ENCODE data around the gene B4GALT7.

The B4GALT7 gene

DNA sequence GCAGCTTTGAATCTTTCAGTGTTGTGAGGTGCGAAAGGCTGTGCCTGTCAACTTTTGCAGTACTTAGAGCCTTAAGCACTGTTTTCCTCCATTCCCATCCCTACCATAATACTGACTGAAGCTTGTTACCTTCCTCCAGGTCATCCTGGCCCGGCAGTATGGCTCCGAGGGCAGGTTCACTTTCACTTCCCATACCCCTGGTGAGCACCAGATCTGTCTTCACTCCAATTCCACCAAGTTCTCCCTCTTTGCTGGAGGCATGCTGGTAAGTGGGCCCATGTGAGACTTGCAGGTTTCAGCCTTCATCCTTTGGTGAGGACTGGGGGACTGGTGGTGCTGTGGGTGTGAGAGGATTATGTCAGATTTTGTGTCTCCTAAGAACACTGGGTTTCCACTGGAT lies 6.4 kb upstream of the B4GALT7 start:
- no peak for DNase-seq (ENCODE audit: low read depth in 2 of 2)

DNA sequence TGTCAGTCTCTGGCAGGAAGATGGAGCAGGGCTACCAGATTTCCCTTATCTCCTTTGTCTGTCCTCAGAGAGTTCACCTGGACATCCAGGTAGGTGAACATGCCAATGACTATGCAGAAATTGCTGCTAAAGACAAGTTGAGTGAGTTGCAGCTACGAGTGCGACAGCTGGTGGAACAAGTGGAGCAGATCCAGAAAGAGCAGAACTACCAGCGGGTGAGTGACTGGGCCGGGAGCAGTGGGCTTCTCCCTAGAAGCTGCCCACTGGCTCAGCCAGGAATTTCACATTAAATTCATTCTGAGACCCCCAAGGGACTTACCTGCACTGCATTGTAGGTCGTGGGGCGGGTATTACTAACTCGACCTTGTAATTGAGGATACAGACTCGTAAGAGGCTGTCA lies 5.9 kb upstream of the B4GALT7 start:
- DNase-seq (ENCODE audit: low read depth in 2 of 2): no peak

DNA sequence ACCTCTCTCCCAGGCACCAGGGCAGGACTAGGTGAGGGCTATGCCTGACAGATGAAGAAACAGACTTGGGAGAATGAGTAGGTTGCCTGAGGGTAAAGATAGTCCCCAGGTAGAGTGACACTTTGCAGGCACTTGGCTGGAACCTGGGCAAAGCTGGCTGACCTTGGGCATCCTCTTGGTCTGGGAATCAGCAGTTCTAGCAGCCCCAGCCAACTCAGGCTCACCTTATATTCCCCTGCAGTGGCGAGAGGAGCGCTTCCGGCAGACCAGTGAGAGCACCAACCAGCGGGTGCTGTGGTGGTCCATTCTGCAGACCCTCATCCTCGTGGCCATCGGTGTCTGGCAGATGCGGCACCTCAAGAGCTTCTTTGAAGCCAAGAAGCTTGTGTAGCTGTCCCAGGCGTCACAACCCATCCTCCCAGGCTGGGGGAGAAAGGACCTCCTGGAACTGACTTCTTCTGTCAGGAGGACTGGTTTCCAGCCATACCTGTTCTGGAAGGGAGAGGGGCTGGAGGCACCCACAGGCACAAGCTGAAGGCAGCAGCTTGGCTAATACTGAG lies 4.8 kb upstream of the B4GALT7 start:
- no peak for DNase-seq (ENCODE audit: low read depth in 2 of 2)

DNA sequence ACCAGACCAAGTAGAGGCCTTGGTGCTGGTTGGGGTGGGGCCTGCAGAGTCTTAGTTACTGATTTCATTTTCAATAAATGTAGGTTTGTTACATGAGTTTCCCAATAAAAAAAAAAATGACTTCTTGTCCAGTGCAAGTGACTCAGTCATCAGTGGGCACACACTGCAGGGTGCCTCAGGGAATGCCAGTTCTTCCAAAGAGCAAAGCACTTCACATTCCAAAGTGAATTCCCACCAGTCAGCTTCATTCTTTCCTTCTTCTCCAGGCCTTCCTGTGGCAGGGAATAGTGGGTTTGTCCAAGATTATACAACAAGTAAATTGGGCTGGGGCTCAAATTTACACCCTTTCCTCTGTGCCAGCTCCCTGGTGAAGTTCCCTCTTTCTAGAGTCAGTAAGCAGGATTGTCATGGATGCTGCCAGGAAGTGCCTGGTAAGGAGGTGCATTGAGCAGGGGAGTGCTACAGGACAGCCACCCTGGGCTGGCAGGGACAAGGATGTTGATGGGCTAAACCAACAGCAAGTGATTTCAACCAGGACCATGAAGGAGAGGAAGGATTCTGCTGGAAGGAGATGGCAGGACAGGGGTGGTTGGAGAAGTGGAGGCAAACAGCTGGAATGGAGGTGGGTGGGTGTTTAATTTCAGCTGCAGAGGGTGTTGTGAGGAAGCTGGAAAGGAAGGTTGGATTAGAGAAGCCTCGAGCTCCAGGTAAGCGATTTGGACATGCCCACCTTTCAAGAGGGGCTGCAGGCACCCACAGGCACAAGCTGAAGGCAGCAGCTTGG lies 3.7 kb upstream of the B4GALT7 start:
- no peak for DNase-seq (ENCODE audit: low read depth in 2 of 2)

DNA sequence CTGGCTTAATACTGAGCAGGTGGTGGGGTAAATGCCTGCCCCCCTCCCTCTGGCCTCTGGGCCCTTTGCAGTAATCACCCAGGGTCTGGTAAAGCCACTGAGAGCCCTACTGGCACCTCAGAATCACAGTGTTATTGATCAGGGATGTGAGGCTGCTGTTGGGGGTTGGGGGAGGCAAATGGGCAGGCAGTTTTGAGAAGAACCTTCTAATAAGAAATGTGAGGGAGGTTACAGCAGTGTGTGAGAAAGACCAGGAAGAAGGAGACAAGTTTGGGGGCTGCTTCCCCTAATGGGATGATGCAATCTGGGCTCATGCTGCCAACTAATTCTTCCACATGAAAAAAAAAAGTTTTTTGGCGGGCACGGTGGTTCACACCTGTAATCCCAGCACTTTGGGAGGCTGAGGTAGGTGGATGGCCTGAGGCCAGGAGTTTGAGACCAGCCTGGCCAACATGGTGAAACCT lies 3.1 kb upstream of the B4GALT7 start:
- no peak for DNase-seq (ENCODE audit: low read depth in 2 of 2)

DNA sequence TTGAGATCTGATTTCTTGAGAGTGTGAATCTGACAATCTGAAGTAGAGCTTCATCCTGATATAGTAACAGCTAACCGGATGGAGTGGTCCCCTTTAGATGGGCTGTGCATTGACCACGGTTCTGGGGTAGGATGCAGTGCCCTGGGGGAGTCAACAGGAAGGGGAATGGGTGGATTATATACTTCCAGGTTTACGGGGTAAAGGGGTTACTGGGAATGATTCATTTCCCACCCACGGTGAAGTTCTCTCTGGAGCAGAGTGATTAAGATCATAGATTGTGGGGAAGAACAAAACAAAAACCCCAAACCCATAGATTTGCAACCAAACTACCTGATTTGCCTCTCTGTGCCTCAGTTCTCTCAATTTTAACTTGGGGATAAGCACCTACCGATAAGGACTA lies 1.5 kb upstream of the B4GALT7 start:
- no peak for DNase-seq (ENCODE audit: low read depth in 2 of 2)

DNA sequence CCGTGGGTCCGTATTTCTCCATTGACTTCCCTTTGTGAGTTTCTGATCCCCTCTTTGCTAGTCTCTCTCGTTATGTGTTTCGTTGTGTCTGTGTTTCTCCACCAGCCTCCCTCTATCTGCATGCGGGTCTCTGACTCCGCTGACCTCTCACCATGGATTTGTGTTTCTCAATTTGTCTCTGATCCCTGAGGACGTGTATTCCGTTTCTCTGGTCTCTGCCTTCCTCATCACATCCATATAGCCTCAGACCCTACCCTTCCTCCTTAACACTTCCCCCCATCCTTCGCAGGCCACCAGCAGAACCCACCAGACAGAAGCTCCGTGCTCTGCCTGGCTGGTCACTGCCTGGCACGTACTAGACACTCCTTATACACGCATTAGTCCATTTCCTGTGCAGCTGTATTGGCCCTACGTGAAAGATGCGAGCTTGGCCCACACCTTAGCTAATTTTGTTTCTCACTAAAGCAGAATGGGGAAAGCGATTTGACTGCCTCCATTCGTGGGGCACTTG lies 631 bp downstream of the B4GALT7 start:
- DNase-seq (ENCODE audit: low read depth in 2 of 2): no peak

DNA sequence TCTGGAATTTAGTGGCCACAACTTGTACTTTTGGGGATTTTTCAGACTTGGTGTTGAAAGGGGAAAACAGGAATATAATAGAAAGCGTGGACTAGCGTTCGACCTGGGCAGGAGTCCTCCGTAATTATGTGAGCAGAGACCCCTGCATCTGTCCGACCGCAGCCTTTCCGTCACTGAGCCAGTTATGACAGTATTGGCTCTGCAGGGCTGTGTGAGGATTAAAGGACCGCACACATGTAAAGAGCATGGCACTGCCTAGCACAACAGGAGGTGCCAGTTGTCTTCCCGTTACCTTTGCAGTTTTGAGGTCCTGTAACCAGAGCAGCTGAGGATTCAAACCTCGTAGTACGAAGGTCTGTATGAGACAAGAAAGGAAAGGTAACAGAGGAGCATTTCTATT lies 1.2 kb downstream of the B4GALT7 start:
- no peak for DNase-seq (ENCODE audit: low read depth in 2 of 2)

DNA sequence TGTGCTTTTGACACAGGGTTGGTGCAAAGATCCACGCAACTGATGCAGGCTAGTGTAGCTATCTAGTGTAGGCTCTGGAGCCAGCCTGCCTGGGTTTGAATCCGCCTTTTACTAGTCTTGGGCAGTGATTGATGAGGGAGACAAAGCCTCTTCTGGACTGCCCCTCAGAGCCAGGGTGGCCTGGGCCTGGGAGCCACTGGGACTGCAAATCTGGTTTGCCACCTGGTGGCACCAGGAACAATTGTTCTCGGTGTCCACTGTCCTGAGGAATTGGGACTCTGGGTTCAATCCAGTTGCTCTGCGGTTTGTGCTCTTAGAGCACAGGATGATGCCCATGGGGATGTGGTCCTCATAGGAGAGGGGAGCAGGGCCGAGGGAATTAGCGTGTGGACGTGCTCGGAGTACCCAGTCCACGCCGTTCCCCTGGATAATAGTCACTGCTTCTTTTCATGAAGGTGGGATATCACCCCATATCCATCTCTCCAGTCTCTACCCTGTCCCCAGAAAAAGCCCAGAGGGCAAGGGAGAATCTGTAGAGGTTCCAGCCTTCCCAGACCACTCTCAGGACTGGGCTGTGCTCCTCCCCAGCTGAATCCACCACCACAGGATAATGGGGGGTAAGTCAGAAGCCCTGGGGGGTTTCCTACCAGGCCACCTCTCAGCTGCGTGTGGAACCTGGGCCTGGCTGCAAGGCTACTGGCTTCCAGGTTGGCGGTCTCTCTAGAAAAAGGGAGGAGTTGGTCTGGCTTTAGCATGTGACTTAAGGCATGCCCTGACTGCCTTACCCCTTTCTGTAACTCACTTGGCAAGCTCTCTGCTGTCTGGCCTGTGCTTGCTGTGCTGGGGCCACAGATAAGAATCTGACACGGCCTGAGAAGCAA lies 1.9 kb downstream of the B4GALT7 start:
- DNase-seq (ENCODE audit: low read depth in 2 of 2): no peak

DNA sequence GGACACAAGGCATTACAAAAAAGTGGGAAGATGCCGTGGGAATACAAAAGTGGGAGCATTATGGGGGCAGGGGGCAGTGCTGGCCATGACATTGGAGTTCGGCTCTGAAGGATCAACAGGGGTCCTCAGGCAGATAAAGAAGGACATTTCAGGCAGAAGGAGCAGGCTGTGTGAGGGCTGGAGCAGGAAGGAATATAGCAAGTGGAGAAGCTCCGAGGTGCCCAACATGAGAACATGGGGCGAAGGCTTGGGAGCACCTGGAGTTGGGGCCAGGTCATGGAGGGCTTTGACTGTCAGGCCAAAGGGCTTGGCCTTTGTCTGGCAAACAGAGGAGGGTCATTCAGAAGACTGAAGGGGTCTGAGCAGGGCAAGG lies 2.5 kb downstream of the B4GALT7 start:
- DNase-seq (ENCODE audit: low read depth in 2 of 2): no peak

DNA sequence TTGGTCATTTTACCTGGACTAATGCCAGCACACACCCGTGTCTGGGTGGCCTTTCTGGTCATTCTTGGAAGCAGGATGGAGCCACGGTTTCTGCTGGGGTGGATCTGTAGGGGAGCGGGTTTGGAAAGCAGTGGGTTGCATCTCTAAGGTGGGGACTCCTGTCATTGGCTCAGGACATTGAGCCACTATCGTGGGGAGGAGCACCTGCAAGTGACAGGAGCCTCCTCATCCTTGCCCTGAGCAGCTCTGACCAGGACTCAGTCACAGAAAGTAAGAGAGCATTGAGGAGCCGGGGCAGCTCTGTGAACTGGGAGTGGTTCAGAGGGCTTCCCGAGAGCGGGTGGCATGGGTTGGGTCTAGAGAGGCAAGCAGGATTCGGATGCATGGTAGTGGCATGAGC lies 3.7 kb downstream of the B4GALT7 start:
- DNase-seq (ENCODE audit: low read depth in 2 of 2): no peak

DNA sequence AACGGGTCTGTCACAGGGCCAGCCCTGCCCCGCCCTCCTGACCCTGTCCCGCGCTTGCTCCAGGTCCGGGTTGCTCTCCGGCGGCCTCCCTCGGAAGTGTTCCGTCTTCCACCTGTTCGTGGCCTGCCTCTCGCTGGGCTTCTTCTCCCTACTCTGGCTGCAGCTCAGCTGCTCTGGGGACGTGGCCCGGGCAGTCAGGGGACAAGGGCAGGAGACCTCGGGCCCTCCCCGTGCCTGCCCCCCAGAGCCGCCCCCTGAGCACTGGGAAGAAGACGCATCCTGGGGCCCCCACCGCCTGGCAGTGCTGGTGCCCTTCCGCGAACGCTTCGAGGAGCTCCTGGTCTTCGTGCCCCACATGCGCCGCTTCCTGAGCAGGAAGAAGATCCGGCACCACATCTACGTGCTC lies 4.2 kb downstream of the B4GALT7 start:
- DNase-seq (ENCODE audit: low read depth in 2 of 2): no peak

DNA sequence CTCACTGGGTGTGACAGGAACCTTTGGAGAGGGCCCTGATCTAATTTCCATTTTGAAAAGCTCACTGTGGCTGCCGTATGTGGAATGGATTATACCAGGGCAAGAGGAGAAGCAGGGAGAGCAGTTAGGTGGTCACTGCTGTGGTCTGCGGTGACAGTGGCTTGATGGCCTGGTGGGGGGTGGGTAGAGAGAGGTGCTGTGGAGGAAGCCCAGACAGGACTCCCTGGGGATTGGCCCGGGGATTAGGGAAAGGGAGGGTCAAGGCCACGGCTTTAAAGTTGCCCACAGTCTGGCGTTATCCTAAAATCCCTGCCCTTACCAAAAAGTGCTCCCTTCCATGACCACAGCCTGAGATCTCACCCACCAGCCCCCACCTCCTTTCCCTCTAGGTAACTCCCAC lies 4.7 kb downstream of the B4GALT7 start:
- DNase-seq (ENCODE audit: low read depth in 2 of 2): no peak

DNA sequence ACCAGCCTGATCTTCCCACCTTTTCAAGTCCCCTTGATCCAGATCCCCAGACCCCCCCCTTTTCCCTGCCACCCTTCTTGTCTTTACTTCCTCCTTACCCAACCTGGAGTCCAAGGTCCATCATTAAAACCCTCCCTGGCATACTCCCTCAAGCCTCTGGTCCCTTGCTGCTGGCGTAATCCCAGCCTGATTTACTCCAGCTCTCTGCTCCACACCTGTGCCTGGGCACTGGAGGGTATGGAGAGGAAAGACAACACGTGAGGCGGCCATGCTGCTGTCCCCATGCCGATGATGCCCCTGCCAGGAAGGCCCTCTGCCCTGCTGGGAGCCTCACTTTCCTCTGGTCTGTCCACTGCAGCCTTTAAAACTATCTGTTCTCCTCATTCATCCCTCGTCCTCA lies 5.1 kb downstream of the B4GALT7 start:
- no peak for DNase-seq (ENCODE audit: low read depth in 2 of 2)

DNA sequence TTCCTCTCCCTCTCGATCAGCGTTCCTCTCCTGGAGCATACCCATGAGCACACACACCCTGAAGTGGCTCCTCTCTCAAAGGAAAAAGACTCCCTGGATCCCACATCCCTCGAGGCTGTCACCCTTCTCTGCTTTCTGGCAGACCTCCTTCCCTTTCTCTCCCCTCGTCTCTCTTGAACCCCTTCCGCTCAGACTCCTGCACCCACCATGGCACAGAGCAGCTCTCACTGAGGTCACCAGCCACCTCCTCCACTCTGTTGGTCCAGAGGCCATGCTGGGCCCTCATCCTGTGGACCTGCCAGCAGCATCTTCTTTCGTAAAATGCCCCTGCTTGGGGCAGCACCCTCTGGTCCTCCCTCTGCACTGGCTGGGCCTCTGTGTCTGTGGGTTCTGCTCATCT lies 5.7 kb downstream of the B4GALT7 start:
- no peak for DNase-seq (ENCODE audit: low read depth in 2 of 2)

DNA sequence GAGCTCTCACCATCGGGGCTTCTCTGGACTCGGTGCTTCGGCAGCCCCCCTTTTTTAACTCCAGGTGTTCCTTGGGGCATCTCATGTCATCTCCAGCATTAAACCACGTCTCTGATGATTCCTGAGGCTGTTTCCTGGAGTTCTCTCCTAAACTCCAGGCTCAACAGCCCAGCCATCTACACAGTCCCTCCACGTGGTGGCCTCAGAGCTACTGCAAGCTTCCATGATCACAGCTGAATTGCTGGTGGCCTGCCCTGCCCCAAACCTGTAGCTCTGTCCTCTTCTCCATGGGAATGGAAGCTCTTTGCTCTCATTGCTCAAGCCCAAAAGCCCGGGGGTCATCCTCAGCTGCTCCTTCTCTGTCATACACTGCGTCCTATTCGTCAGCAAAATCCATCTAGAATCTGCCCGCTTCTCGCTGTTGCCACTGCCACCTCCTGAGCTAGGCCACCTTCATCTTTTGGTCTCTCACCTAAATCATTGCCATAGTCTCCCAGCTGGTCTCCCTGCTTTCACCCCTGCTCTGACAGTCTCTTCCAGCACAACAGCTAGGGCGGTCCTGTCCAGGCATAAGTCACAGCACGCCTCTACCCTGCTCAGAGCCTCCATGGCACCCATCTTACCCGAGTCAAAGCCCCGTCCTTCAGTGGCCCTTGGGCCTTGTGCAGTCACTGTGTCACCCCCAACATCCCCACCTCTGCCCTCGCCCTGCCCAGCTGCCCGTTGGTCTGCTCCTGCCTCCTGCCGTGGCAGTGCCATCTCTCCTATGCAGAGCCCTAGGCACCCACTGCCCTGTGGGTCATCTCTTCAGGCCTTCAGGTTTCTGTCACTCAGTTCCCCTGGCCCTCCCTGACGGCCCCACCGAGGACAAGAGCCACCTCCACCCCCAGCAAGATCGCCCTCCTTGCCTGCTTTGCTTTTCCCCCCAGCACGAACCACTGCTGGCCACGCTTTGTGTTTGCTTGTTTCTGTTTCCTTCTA lies 6.4 kb downstream of the B4GALT7 start:
- no peak for DNase-seq (ENCODE audit: low read depth in 2 of 2)

DNA sequence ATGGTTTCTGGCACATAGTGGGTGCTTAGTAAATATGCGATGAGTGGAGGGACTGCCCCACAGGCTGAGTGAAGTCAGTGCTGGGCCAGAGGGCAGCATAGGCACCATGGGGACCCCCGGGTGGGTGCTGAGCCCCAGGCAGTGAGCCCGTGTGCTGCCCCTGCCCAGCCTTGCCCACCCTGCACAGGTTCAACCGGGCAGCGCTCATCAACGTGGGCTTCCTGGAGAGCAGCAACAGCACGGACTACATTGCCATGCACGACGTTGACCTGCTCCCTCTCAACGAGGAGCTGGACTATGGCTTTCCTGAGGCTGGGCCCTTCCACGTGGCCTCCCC lies 7.2 kb downstream of the B4GALT7 start:
- no peak for DNase-seq (ENCODE audit: low read depth in 2 of 2)

DNA sequence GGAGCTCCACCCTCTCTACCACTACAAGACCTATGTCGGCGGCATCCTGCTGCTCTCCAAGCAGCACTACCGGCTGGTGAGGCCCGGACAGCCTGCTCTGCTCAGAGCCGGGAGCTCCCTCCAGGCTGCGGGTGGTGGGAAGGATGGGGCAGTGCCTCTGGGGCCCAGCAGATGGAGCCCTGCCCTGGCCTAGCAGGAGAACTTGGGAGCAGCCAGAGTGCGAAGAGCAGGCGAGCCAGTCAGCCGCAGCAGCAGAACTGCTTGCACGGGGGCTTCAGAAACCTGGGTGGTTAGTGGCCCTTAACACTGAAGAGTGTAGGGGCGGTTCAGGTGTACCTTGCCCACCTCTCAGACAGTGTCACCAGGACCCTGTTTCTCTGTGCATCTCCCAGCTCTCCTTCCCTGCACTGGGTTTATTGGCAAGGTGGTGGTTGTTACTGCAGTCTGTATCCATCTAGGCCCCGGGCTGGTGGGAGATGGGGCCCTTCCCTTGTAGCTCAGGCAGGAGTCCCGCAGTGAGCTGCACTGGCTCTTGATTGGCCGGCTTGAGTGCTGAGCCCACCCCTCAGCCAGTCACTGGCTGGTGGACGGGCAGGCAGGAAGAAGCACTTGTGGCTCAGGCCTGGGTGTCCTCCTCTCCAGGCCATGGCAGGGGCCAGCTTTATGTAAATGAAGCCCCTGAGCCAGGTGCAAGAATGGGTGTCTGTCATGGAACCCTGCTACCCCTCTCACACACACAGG lies 7.7 kb downstream of the B4GALT7 start:
- DNase-seq (ENCODE audit: low read depth in 2 of 2): no peak

DNA sequence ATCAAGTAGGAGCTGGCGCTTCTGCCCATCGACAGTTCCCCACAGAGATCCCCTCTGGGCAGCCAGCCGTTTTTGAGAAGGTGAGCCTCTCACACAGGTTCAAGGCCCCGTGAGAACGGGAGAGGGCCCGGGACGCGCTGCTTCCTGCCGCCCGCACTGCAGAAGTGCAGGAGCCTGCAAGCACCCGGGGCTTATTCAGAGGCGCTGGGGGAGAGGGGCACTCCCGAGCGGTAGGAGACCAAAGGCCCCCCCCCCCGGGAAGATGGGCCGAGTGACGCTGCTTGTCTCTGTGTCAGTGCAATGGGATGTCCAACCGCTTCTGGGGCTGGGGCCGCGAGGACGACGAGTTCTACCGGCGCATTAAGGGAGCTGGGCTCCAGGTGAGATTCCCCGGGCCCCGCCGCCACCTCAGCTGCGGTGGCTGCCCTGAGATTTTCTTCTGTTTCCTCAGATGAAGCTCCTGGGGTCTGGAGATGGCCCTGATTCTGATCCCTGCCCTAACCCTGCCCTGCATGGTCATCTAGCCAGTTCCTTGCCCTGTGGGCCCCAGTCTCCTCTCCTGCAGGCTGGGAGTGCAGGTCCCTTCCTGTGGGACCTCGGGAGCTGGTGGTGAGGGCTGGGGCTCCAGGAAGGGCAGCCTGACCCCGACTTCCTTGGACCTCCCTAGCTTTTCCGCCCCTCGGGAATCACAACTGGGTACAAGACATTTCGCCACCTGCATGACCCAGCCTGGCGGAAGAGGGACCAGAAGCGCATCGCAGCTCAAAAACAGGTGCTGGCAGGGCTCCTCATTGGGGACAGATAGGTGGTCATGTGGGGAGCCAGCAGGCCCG lies 8.5 kb downstream of the B4GALT7 start:
- DNase-seq (ENCODE audit: low read depth in 2 of 2): no peak
